Measurements from ENCODE around the gene DGKI. TPM values are rescaled to one million over a fixed set of nuclear protein-coding genes. Genes with fewer than 3 reads are reported as not detected.

DGKI gene
- total RNA-seq, 6 experiments from 2014 or later, result 1.2 to 2.2 (median 1.6) TPM

DNA sequence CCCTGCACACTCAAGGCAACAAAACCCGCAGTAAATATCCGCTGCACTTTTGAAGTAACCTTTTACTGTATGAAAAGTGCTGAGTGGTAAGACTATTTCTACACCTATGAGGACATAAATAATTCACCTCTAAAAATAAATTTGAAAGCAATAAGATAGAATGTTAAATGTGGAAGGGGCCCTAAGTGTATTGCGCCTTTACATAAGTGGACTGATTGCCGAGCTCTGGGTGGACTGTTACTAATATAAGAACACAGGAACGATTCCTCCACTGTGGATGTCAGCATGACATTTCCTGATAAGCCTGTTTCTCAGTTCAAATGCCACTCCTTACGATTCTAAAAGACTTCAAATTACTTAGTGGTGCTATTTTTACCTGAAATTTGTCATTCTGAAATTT is 311.2 kb downstream of the DGKI start:
- Mint-ChIP-seq H3K36me3 (ENCODE audit: low read depth) (peaks cover 4% of the 10 kb centered on the region), H3K9me3 (no peaks in the 10 kb centered on the region), H3K4me3 (no peak overlapping the region)

DNA sequence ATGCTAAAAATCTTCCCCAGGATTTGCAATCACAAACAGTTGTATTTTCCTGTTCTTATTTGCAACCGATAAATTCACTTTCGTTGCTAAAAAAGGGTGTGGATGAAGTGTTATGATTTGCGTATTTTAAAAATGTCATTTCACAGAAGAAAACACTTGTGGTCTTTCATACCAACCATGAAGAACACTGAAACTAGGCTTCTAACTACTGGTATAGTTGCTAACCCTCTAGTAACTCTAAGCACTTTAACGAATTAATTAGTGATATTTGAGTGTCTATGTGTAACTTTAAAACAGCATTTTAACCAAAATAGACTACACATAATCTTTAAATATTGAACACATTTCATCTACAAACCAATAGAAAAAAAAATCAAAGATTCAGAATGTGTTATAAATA is 315.1 kb downstream of the DGKI start:
- H3K27ac Mint-ChIP-seq, result no peak overlapping the region
- no peak overlapping the region for H3K4me3 Mint-ChIP-seq

More for the DNA sequence above, 311.2 kb downstream of the DGKI start:
- Mint-ChIP-seq H3K27ac (no peak overlapping the region), H3K4me1 (ENCODE audit: low read depth) (peaks cover 52% of the 10 kb centered on the region), H3K27me3 (ENCODE audit: insufficient read depth) (no peaks in the 10 kb centered on the region)
- TF ChIP-seq, protein P1, sequence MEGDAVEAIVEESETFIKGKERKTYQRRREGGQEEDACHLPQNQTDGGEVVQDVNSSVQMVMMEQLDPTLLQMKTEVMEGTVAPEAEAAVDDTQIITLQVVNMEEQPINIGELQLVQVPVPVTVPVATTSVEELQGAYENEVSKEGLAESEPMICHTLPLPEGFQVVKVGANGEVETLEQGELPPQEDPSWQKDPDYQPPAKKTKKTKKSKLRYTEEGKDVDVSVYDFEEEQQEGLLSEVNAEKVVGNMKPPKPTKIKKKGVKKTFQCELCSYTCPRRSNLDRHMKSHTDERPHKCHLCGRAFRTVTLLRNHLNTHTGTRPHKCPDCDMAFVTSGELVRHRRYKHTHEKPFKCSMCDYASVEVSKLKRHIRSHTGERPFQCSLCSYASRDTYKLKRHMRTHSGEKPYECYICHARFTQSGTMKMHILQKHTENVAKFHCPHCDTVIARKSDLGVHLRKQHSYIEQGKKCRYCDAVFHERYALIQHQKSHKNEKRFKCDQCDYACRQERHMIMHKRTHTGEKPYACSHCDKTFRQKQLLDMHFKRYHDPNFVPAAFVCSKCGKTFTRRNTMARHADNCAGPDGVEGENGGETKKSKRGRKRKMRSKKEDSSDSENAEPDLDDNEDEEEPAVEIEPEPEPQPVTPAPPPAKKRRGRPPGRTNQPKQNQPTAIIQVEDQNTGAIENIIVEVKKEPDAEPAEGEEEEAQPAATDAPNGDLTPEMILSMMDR (IDR thresholded peaks at IDR 0.05), result no peak
- DNase-seq, result no peak

DNA sequence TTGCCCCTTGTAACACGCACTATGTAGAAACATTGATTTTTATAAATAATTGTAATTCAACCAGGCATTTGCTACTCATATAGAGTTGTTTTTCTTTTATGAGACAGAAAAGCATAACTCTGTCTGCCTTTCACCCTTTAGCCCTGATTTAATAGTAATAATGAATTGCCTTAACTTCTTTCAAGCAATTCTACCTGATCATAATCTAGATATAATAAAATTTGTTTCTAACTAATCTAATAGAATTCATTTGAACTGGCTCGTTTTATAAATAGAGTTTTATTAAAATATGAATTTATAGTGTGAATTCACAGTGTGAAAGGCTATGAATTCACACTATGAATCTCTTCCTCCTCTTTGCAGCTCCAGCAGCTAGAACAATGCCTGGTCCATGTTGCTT is 319.1 kb downstream of the DGKI start:
- Mint-ChIP-seq H3K27me3 (ENCODE audit: insufficient read depth) (no peaks in the 10 kb centered on the region; the same call in none of the 2 replicates), H3K9me3 (no peaks in the 10 kb centered on the region), H3K36me3 (ENCODE audit: low read depth) (no peaks in the 10 kb centered on the region; the same call in 1 of the 2 replicates), H3K27ac (no peak overlapping the region), H3K4me1 (ENCODE audit: low read depth) (peaks cover 9% of the 10 kb centered on the region), H3K4me3 (no peak overlapping the region)
- DNase-seq, result no peak
- TF ChIP-seq, protein P1 (IDR thresholded peaks at IDR 0.05), result no peak

More for the DNA sequence above, 315.1 kb downstream of the DGKI start:
- Mint-ChIP-seq H3K27me3 (ENCODE audit: insufficient read depth) (no peaks in the 10 kb centered on the region; the same call in 1 of the 2 replicates), H3K9me3 (no peaks in the 10 kb centered on the region), H3K36me3 (ENCODE audit: low read depth) (peaks cover 4% of the 10 kb centered on the region; the same call in 1 of the 2 replicates), H3K4me1 (ENCODE audit: low read depth) (peaks cover 22% of the 10 kb centered on the region)
- TF ChIP-seq, protein P1 (IDR thresholded peaks at IDR 0.05), result no peak
- no peak for DNase-seq

DNA sequence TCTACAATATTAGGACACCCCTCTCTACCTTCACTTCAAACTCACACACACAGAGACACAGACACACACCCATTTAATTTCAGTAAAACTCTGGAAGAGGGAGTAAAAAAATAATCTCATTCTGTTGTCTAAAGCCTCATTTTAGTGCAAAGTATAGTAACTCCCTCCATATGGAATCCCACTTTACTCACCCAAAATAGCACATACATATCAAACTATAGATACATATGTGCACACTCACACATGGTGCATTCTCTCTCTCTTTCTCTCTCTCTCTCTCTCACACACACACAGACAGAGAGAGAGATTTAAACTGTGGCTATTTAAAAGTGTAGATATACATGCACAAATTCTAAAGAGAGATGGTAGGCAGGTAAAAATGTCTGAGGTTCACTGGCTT is 323.6 kb downstream of the DGKI start:
- H3K9me3 Mint-ChIP-seq, result no peaks in the 10 kb centered on the region
- peaks cover 17% of the 10 kb centered on the region; the same call in 1 of the 2 replicates for H3K4me1 Mint-ChIP-seq (ENCODE audit: low read depth)
- peaks cover 1% of the 10 kb centered on the region; the same call in 1 of the 2 replicates for H3K27me3 Mint-ChIP-seq (ENCODE audit: insufficient read depth)
- no peaks in the 10 kb centered on the region; the same call in 1 of the 2 replicates for H3K36me3 Mint-ChIP-seq (ENCODE audit: low read depth)
- no peak overlapping the region for H3K4me3 Mint-ChIP-seq
- no peak for DNase-seq
- H3K27ac Mint-ChIP-seq, result no peak overlapping the region
- TF ChIP-seq, protein P1 (IDR thresholded peaks at IDR 0.05), result no peak

DNA sequence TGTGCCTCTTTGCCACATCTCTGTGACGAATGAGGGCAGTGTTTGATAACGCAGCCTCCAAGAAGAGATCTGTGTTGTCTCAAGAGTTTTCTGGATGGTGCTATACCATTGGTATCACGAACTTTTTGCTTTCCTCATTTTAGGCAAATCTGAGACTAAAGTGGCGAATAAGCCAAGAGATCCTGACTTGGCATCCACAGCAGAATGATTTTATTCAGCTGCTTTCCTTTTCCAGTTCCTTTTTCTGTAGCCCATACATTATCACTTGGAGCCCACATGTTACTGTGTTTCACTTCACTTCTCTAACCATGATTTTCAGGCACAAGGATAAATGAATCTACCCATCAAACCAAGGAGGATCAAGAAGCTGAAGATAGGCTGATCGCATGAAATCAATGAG is 325.3 kb downstream of the DGKI start:
- DNase-seq, result no peak
- H3K27ac Mint-ChIP-seq, result no peak overlapping the region
- peaks cover 1% of the 10 kb centered on the region; the same call in 1 of the 2 replicates for H3K27me3 Mint-ChIP-seq (ENCODE audit: insufficient read depth)
- no peaks in the 10 kb centered on the region for H3K9me3 Mint-ChIP-seq
- TF ChIP-seq, protein P1 (IDR thresholded peaks at IDR 0.05), result no peak
- no peaks in the 10 kb centered on the region; the same call in 1 of the 2 replicates for H3K36me3 Mint-ChIP-seq (ENCODE audit: low read depth)
- H3K4me3 Mint-ChIP-seq, result no peak overlapping the region
- H3K4me1 Mint-ChIP-seq (ENCODE audit: low read depth), result peaks cover 17% of the 10 kb centered on the region; the same call in 1 of the 2 replicates

Measured in HFFc6 (cell line).